GM12878 (cell line): ENCODE data around the gene APEX1. TPM values are rescaled to one million over a fixed set of nuclear protein-coding genes. Genes with fewer than 3 reads are reported as not detected.

Source experiments
- ATAC-seq: fragments of 200-7000 bp; cut with Tn5 transposase; 3 replicates; pipeline ENCODE4 v1.9.1; 2020; ENCODE audit warnings: mild to moderate bottlenecking, moderate library complexity
- BruUV-seq: library from RNA; stranded (reverse); fragments of 400-500 nt; replicated peaks from 2 replicates; lab custom pipeline; 2021; lab: Mats Ljungman, UMichigan
- CTCF ChIA-PET: fragments of 300-600 bp; sonication (Branson Sonifier 250); formaldehyde crosslinking; extraction: SDS; loops from one replicate; lab custom pipeline; 2021; ENCODE audit warnings: inconsistent platforms; lab: Yijun Ruan, JAX
- POLR2A ChIA-PET: fragments of 350-600 bp; formaldehyde crosslinking; extraction: SDS; loops from one replicate; lab custom pipeline; 2021; ENCODE audit warnings: inconsistent platforms; lab: Charles Lee
- RAD21 ChIA-PET: fragments of 300-600 bp; sonication (Branson Sonifier 250); formaldehyde crosslinking; loops from one replicate; lab custom pipeline; 2023; ENCODE audit warnings: antibody characterized with exemption; ENCODE audit not compliant: unreplicated experiment; lab: Charles Lee
- SMC1A ChIA-PET: fragments of 300-600 bp; sonication (Branson Sonifier 250); formaldehyde crosslinking; loops from one replicate; lab custom pipeline; 2023; ENCODE audit not compliant: unreplicated experiment, uncharacterized antibody; lab: Charles Lee
- DNase-seq: peaks from one replicate; pipeline ENCODE4 v3.0.0-alpha.2; 2011; ENCODE audit warnings: low read depth, low spot score
- FAIRE-seq: peaks from 3 replicates; lab custom pipeline; 2011; peaks lifted over from hg19 to GRCh38; lab: Jason Lieb, UNC
- H2AFZ ChIP-seq: 2 replicates; pipeline ENCODE4 v1.6.0; 2011; ENCODE audit warnings: low read depth, low read length, control low read depth; ENCODE audit not compliant: control insufficient read depth
- H3K27ac ChIP-seq: 2 replicates; pipeline ENCODE4 v1.5.1; 2011; ENCODE audit warnings: control low read depth; ENCODE audit not compliant: control insufficient read depth, insufficient read depth
- H3K27me3 ChIP-seq, 2 experiments: replicated peaks in 1 of 2; 2 replicates each; pipeline versions ENCODE4 v1.6.0 to v1.6.1; 2011; ENCODE audit warnings: low read length in 1 of 2; ENCODE audit not compliant: control insufficient read depth in 2 of 2, insufficient read depth in 2 of 2
- H3K36me3 ChIP-seq, 2 experiments: 2 replicates each; pipeline ENCODE4 v1.5.1; 2011; ENCODE audit warnings: low read length in 1 of 2; ENCODE audit not compliant: control insufficient read depth in 2 of 2, insufficient read depth in 2 of 2
- H3K4me1 ChIP-seq: 2 replicates; pipeline ENCODE4 v1.6.1; 2011; ENCODE audit warnings: mild to moderate bottlenecking, low read length, moderate library complexity, mixed read lengths; ENCODE audit not compliant: control insufficient read depth, insufficient read depth
- H3K4me2 ChIP-seq: 2 replicates; pipeline ENCODE4 v1.6.0; 2011; ENCODE audit warnings: control low read depth; ENCODE audit not compliant: control insufficient read depth, insufficient read depth
- H3K4me3 ChIP-seq: fragments of 200-600 bp; sonication (generic); 2 replicates; pipeline ENCODE4 v1.5.1; 2016
- H3K79me2 ChIP-seq: 2 replicates; pipeline ENCODE4 v1.6.0; 2011; ENCODE audit warnings: low read length; ENCODE audit not compliant: control insufficient read depth, insufficient read depth
- H3K9ac ChIP-seq: 2 replicates; pipeline ENCODE4 v1.8.0; 2011; ENCODE audit warnings: low read length, control low read depth, mixed read lengths; ENCODE audit not compliant: control insufficient read depth, insufficient read depth
- H3K9me3 ChIP-seq: replicated peaks from 3 replicates; pipeline ENCODE4 v1.5.1; 2011; ENCODE audit warnings: mild to moderate bottlenecking, low read length; ENCODE audit not compliant: control insufficient read depth, insufficient read depth
- H4K20me1 ChIP-seq: 2 replicates; pipeline ENCODE4 v1.6.0; 2011; ENCODE audit not compliant: control insufficient read depth, insufficient read depth
- CBFB ChIP-seq: IDR thresholded peaks from 2 replicates; pipeline ENCODE4 v1.6.1; 2016; ENCODE audit warnings: antibody characterized with exemption, low read depth
- CHD1 ChIP-seq: IDR thresholded peaks from 2 replicates; pipeline ENCODE4 v1.6.1; 2012; ENCODE audit warnings: low read depth, low read length, improper control_type of control experiment
- CREB1 ChIP-seq: IDR thresholded peaks from 2 replicates; pipeline ENCODE4 v1.6.1; 2012; ENCODE audit warnings: low read depth, mild to moderate bottlenecking, inconsistent platforms
- ETV6 ChIP-seq, 2 experiments: fragments of 450-650 bp in 1 of 2; IDR thresholded peaks in 1 of 2; conservative IDR thresholded peaks in 1 of 2; 2 replicates each; pipeline ENCODE4 v1.6.1; 2014; ENCODE audit warnings: antibody characterized with exemption in 1 of 2, borderline replicate concordance in 1 of 2, low read depth in 1 of 2, mild to moderate bottlenecking in 1 of 2, moderate library complexity in 1 of 2
- FOXK2 ChIP-seq: fragments of 450-650 bp; IDR thresholded peaks from 2 replicates; pipeline ENCODE4 v1.6.1; 2017; ENCODE audit warnings: mild to moderate bottlenecking, moderate library complexity
- IKZF2 ChIP-seq, 2 experiments: fragments of 450-650 bp; IDR thresholded peaks; 2 replicates each; pipeline ENCODE4 v1.6.1; 2017; ENCODE audit warnings: mild to moderate bottlenecking in 2 of 2, moderate library complexity in 2 of 2
- IRF4 ChIP-seq: IDR thresholded peaks from 2 replicates; pipeline ENCODE4 v1.6.1; 2011; ENCODE audit warnings: low read depth, low read length
- KAT2A ChIP-seq: conservative IDR thresholded peaks from 2 replicates; pipeline ENCODE4 v1.6.1; 2011; ENCODE audit warnings: low read depth, low read length; ENCODE audit not compliant: control insufficient read depth
- MTA2 ChIP-seq: fragments of 450-650 bp; IDR thresholded peaks from 2 replicates; pipeline ENCODE4 v1.6.1; 2016; ENCODE audit warnings: low read depth, mild to moderate bottlenecking, moderate library complexity
- POLR2AphosphoS2 ChIP-seq: IDR thresholded peaks from 2 replicates; pipeline ENCODE4 v1.6.1; 2011; ENCODE audit warnings: low read depth, mild to moderate bottlenecking, low read length, improper control_type of control experiment, moderate library complexity
- RCOR1 ChIP-seq: conservative IDR thresholded peaks from 2 replicates; pipeline ENCODE4 v1.6.1; 2012; ENCODE audit warnings: low read depth, low read length, improper control_type of control experiment
- SMARCA5 ChIP-seq: fragments of 450-650 bp; IDR thresholded peaks from 2 replicates; pipeline ENCODE4 v1.6.1; 2017; ENCODE audit warnings: mild to moderate bottlenecking
- SMC3 ChIP-seq: IDR thresholded peaks from 2 replicates; pipeline ENCODE4 v1.6.1; 2011; ENCODE audit warnings: low read length, improper control_type of control experiment, borderline replicate concordance
- TARDBP ChIP-seq: IDR thresholded peaks from 2 replicates; pipeline ENCODE4 v1.6.1; 2016; ENCODE audit warnings: borderline replicate concordance
- TCF3 ChIP-seq: IDR thresholded peaks from 2 replicates; pipeline ENCODE4 v1.6.1; 2012; ENCODE audit warnings: low read depth, mild to moderate bottlenecking, low read length, borderline replicate concordance; ENCODE audit not compliant: insufficient read depth
- ZNF274 ChIP-seq: IDR thresholded peaks from one replicate; pipeline ENCODE4 v1.8.0; 2011; ENCODE audit not compliant: insufficient read length, insufficient read depth
- ZNF384 ChIP-seq: IDR thresholded peaks from 2 replicates; pipeline ENCODE4 v1.6.1; 2012; ENCODE audit warnings: low read depth, mild to moderate bottlenecking, low read length, improper control_type of control experiment, borderline replicate concordance
- WGBS: methylation state at CpG from one replicate; pipeline ENCODE4 v1.1.6; 2016; ENCODE audit warnings: low lambda C conversion rate; ENCODE audit not compliant: insufficient replicate concordance, insufficient coverage; ENCODE audit errors: missing lambda C conversion rate; 5-methylcytosine and 5-hydroxymethylcytosine counted together
- in situ Hi-C: fragments of 300-500 bp; cut with MboI; formaldehyde crosslinking; loops from 9 replicates; pipeline ENCODE4 v1.14.3; 2018; ENCODE audit warnings: mixed read lengths
- intact Hi-C: fragments of 100-400 bp; cut with micrococcal nuclease; formaldehyde crosslinking; loops from one replicate; pipeline ENCODE4 v1.14.2; 2022; ENCODE audit not compliant: unreplicated experiment
- polyA plus RNA-seq, 11 experiments: library from polyadenylated mRNA; depleted of rRNA in 4 of 11; unstranded in 6 of 11; stranded (reverse) in 5 of 11; fragments of >200 nt; fragmentation: Nextera tagmentation in 4 of 11; fragmentation: Illumina TruSeq in 1 of 11; extraction: Ambion mirVana in 4 of 11; extraction: Trizol in 1 of 11; gene quantifications; 1 replicate in 1 of 11; 2 replicates in 10 of 11; pipeline versions ENCODE4 v1.2.1 to v1.2.3, GENCODE V29; 2011 to 2016; ENCODE audit warnings: inconsistent platforms in 2 of 11, missing spikeins in 2 of 11, low read depth in 1 of 11
- total RNA-seq, 4 experiments: library from RNA; depleted of rRNA in 3 of 4; stranded (reverse); fragments of >200 nt in 3 of 4; fragmentation: Illumina TruSeq in 1 of 4; extraction: Trizol in 1 of 4; gene quantifications; 2 replicates each; pipeline versions ENCODE4 v1.2.1 to v1.2.3, GENCODE V29; 2013 to 2021
- TF ChIP-seq, protein P1 (sequence below): fragments of 450-650 bp; formaldehyde crosslinking; IDR thresholded peaks from 2 replicates; pipeline ENCODE4 v1.4.0; 2022; ENCODE audit warnings: mild to moderate bottlenecking, moderate library complexity
- TF ChIP-seq, protein P2 (sequence below): fragments of 450-650 bp; IDR thresholded peaks from 2 replicates; pipeline ENCODE4 v1.6.1; 2016; ENCODE audit warnings: mild to moderate bottlenecking

Gene APEX1
- total and polyA plus RNA-seq, 10 of the 15 experiments (the other 5 are each of a cell fraction or from before 2014, with no cell fraction given): 115 to 407 (median 300) TPM

DNA sequence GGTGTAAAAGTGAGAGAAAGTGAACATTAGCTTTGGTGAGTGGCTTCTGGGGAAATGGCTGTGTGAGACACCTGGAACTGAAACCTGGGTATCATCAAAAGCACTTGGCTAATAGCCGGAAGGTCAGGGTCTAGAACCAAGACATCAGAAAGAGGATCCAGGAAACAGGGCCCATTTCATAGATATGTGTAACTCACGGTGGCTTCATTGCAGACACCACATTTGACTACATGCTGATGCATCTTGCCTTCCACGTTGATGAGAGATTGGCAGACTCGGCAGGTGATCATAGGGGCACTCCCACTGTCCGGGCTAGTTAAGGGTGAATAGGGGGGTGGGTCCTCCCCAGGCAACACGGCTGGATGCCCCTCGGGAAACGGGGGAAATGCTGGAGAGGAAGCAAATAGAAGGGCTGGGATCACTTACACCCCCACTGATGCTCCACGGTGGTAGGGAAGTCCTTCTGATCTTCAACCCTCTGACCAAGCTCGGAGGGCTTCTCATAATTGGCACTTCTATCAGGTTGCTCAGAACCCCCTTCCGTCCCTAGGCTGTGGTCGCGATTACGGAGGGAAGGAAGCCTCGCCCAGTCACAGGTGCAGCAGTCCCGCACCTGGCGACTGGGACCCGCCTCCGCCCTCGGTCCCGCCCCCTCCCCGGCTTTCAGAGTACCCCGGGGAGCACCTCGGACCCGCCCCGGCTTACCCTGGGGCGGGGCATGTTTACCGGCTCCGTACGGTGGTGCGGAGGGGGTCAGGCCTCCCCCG, 5.6 kb downstream of the APEX1 start:
- no peaks in the 10 kb centered on the region for H4K20me1 ChIP-seq
- H2AFZ ChIP-seq: no peak overlapping the region; the same call in 1 of the 2 replicates
- peaks cover 6% of the 10 kb centered on the region for H3K4me1 ChIP-seq
- H3K36me3 ChIP-seq: peaks cover 11 to 27% of the 10 kb centered on the region in 2 experiments
- H3K9me3 ChIP-seq: no peaks in the 10 kb centered on the region
- intact Hi-C loops (loop anchor here (1.0 to 5.0 kb wide), 5 partner anchors 23 to 222 kb away; partner anchors contain the start of genes CCNB1IP1, PARP2 and RNASE4), in situ Hi-C loops (loop anchor here (5.0 kb wide), 1 partner anchor 222 kb away; the partner anchor contains the start of gene RNASE4)
- RAD21 ChIA-PET: interaction anchor here (0.7 to 3.7 kb wide), 11 partner anchors 29 to 153 kb away, joined by 3 to 21 read pairs (median 7); partner anchors contain the start of gene PARP2
- WGBS: under 1% methylated on average over 30 of the region's 32 CpGs
- FAIRE-seq: peak; percentile 75
- POLR2A ChIA-PET: interaction anchor here (0.8 to 1.4 kb wide), 12 partner anchors 8 to 223 kb away, joined by 3 to 14 read pairs (median 5); partner anchors contain the start of genes CCNB1IP1, PARP2, PNP and RNASE4
- H3K27me3 ChIP-seq: no peaks in the 10 kb centered on the region
- peak; percentile 29 for ATAC-seq
- peaks cover 33% of the 10 kb centered on the region for H3K79me2 ChIP-seq
- BruUV-seq: no TSS peak
- SMC1A ChIA-PET: interaction anchor here (0.9 to 4.7 kb wide), 8 partner anchors 29 to 220 kb away, joined by 3 to 49 read pairs (median 7); partner anchors contain the start of genes CCNB1IP1 and PARP2
- peak; percentile 27 for DNase-seq
- peak overlapping the region; percentile 87 for H3K27ac ChIP-seq
- H3K4me3 ChIP-seq: peak overlapping the region; percentile 73
- H3K4me2 ChIP-seq: peak overlapping the region; percentile 94
- CTCF ChIA-PET: interaction anchor here (0.6 to 5.4 kb wide), 11 partner anchors 10 to 1020 kb away, joined by 3 to 39 read pairs (median 3); partner anchors contain the start of genes PNP and TEP1
- peak overlapping the region; percentile 80 for H3K9ac ChIP-seq
- TF ChIP-seq SMARCA5 (0 out of 2 replicates have a peak, but pooled peaks have one; percentile 62), FOXK2 (no peak), KAT2A (no peak), ZNF274 (no peak), CBFB (no peak), ETV6 (conservative IDR thresholded peaks at IDR 0.05 in 1 of 2, IDR thresholded peaks at IDR 0.05 in 1 of 2; ENCODE audit: borderline replicate concordance in 1 of 2, low read depth in 1 of 2) (peak in 1 of 2 experiments; percentile 73; a peak in 2 of 4 replicates), RCOR1 (no peak), POLR2AphosphoS2 (no peak), MTA2 (no peak), TARDBP (no peak), SMC3 (no peak), IRF4 (no peak), CHD1 (no peak), CREB1 (no peak), IKZF2 (IDR thresholded peaks at IDR 0.05) (0 out of 4 replicates have a peak, but pooled peaks of 1 of the 2 experiments have one; percentile 1), ZNF384 (no peak), TCF3 (0 out of 2 replicates have a peak, but pooled peaks have one; percentile 17)
- TF ChIP-seq, protein P1, sequence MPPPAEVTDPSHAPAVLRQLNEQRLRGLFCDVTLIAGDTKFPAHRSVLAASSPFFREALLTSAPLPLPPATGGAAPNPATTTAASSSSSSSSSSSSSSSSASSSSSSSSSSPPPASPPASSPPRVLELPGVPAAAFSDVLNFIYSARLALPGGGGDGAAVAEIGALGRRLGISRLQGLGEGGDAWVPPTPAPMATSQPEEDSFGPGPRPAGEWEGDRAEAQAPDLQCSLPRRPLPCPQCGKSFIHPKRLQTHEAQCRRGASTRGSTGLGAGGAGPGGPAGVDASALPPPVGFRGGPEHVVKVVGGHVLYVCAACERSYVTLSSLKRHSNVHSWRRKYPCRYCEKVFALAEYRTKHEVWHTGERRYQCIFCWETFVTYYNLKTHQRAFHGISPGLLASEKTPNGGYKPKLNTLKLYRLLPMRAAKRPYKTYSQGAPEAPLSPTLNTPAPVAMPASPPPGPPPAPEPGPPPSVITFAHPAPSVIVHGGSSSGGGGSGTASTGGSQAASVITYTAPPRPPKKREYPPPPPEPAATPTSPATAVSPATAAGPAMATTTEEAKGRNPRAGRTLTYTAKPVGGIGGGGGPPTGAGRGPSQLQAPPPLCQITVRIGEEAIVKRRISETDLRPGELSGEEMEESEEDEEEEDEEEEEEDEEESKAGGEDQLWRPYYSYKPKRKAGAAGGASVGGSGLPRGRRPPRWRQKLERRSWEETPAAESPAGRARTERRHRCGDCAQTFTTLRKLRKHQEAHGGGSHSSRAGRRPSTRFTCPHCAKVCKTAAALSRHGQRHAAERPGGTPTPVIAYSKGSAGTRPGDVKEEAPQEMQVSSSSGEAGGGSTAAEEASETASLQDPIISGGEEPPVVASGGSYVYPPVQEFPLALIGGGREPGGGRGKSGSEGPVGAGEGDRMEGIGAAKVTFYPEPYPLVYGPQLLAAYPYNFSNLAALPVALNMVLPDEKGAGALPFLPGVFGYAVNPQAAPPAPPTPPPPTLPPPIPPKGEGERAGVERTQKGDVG: no peak
- TF ChIP-seq, protein P2, sequence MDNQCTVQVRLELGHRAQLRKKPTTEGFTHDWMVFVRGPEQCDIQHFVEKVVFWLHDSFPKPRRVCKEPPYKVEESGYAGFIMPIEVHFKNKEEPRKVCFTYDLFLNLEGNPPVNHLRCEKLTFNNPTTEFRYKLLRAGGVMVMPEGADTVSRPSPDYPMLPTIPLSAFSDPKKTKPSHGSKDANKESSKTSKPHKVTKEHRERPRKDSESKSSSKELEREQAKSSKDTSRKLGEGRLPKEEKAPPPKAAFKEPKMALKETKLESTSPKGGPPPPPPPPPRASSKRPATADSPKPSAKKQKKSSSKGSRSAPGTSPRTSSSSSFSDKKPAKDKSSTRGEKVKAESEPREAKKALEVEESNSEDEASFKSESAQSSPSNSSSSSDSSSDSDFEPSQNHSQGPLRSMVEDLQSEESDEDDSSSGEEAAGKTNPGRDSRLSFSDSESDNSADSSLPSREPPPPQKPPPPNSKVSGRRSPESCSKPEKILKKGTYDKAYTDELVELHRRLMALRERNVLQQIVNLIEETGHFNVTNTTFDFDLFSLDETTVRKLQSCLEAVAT: no peak
